Stimulated activated CD8-positive, alpha-beta memory T cell treated with anti-CD3 and anti-CD28 coated beads, Interleukin-4, amount 100 ng/mL, for 4 hours (primary cell): ENCODE measurements around the gene NCOA7.
"Not testable (repeated sequence)": the region's sequence is repeated elsewhere in the genome, so short reads cannot be mapped to it uniquely, and the experiment has no call there.

Experiments
- DNase-seq, 2 donors: peaks; one replicate each; pipeline ENCODE4 v3.0.0-alpha.2; 2020; ENCODE audit warnings: low read depth in 2 of 2, low spot score in 1 of 2

NCOA7 gene

DNA sequence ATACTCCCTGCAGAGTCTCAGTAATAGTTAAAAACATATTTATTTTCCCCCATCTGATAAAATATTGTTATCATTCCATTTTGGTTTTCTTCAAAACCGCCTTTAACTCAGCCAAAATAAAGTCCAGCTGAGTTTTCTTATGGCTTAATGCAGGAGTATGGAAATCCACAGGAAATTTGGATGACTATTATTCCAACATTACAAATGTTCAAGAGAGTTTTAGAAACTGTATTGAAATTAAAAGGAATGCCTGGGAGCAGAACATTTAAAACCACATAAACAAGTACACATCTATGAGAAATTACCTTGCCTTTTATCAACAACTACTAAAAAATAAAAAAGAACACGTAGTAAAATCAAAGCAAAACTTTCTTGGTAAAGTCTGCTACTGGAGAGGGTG, 45.7 kb downstream of the NCOA7 start:
- no peak for DNase-seq

GRCh38 chr6:125839471-125839870, 48.7 kb downstream of the NCOA7 start:
- DNase-seq, result no peak

GRCh38 chr6:125839879-125840278, 49.1 kb downstream of the NCOA7 start:
- no peak for DNase-seq

- no peak for DNase-seq
Measured at GRCh38 chr6:125841356-125842090, 50.8 kb downstream of the NCOA7 start.

DNA sequence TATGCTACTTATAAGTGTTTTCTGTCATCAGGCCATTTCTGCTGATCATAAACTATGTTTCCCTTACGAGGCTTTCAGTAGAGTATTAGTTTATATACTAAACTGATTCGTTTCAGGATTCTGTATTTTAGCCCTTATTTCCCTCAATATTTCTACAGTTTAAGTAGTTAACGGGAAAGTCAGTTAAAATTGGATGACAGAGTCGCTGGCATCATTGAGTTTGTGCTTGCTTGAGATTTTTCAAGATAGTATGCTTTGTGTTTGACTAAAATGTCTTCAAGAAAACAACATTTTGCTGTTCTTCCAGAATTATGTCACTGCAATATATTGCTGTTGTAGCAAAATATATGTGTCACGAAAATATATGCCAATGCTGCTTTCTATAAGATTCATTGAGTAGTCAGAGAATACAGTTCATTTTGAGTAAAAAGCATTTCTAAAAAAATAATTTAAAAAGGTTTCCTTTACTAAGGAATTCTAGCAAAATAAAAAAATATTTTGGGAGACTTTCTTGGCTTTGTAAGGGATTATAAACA, 51.4 kb downstream of the NCOA7 start:
- DNase-seq, result no peak

DNA sequence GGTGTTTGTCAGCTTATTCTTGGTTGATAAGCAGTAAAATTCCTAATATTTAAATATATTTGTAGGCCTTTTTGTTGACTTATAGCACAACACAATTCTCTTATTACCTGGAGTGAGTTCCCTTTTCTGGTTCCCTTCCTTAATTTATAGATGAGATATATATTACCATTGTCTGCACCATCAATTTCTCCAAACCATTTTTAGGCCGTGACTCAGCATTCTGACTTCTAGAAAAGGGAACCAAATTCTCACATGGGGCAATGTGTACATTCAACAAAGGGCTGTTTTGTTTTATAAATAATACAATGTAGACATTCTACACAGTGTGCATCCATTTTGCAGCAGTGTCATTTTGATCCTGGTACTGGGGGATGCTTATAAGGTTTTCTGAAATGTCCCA, 52.8 kb downstream of the NCOA7 start:
- no peak for DNase-seq

GRCh38 chr6:125844989-125845388, 54.2 kb downstream of the NCOA7 start:
- DNase-seq, result no peak

DNA sequence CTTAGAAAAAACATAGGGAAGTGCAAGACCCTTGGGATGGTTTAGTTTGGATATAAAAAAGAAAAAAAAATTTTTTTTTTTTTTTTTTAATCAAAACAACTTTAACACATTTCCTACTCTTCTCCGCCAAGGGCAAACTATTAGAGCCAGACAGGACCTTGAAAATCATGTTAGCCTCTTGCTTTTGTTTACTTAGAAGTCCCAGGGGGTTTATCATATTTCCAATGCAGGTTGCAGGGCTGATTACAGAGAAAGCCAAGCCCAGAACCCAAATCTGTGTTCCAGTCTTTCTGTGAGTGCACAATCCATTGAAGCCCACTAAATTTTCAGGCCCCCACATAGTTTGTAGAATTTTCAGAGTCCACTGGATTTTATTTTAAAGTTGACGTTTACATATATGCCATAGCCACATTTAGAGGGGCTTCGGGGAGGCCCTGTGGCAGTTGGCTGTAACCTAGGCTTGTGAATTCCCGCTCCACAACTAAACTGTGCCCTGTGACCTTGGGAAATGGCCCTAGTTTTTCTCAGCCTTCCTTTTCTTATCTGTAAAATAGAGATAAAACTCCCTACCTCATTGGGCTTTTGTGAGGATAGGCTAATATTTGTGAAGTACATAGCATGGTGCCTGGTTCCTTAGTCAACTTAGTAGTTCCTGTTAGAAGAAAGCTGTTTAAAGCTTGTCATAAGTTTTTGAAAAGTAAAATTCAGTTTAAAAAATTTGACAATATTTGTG, 55.7 kb downstream of the NCOA7 start:
- DNase-seq, result no peak

GRCh38 chr6:125848286-125848685, 57.5 kb downstream of the NCOA7 start:
- DNase-seq, result not testable (repeated sequence)

- DNase-seq, result no peak
Measured at GRCh38 chr6:125850361-125850760, 59.6 kb downstream of the NCOA7 start.

GRCh38 chr6:125852587-125852986, 61.8 kb downstream of the NCOA7 start:
- no peak for DNase-seq

- DNase-seq, result no peak
Measured at GRCh38 chr6:125853168-125853567, 62.4 kb downstream of the NCOA7 start.

DNA sequence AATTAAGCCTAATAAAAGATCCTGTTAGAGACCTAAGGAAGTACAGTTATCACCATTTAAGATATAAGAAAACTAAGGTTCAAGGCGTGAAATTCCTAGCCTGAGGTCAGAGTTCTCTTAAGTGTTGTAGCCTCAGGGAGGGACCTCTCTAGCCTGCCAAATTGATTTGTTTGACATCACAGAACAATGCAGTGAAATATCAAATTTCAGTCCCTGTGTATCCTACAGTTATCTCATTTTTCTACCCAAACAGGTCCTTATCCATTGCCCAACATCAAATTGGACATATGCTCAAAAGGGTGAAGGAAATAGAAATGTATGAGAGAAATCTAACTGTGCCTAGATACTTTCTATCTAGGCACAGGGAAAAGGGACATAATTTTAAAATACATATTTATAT, 63.0 kb downstream of the NCOA7 start:
- DNase-seq, result no peak

- DNase-seq, result no peak
Measured at GRCh38 chr6:125854355-125854754, 63.6 kb downstream of the NCOA7 start.

- no peak for DNase-seq
Measured at GRCh38 chr6:125855783-125856182, 65.0 kb downstream of the NCOA7 start.

GRCh38 chr6:125857846-125858245, 67.1 kb downstream of the NCOA7 start:
- DNase-seq, result no peak

GRCh38 chr6:125858427-125859320, 67.9 kb downstream of the NCOA7 start:
- DNase-seq, result peak in 1 of 2 donors; percentile 2

DNA sequence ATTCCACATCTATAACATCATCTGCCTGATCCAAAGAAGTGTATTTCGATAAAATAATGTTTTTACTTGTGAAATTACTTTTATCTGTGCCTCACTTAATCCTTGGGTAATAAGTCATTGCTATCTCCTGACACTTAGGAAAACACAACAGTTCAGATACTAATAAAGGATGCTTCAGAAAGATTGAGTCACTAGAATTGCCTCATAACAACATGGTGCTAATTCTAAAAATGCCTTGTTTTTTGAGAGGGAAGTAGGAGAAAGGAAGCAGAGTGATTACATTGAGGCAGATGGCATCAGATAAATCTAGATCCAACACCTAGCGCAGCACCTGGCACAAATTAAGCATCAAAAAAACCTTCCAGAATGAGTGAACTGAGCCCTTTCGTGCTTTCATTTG, 69.0 kb downstream of the NCOA7 start:
- DNase-seq, result no peak

- DNase-seq, result no peak
Measured at GRCh38 chr6:125863023-125863422, 72.3 kb downstream of the NCOA7 start.

DNA sequence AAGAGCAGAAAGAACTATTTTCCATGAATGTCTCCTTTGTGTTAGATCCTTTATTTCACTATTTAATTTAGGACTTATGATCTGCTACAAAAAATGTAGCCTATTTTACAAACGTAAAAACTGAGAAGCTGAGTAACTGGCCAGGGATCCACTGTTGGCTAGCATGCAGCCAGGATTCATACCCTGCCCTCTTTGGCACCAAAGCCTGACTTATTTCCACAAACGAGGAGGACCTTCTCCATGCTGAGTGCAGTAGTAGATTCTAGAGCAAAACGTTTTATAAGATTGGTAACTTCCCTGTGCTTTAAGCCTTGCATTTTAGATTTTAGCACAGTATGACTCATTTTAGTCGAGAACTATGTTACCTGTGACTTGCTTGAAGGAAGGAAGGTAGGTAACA, 74.3 kb downstream of the NCOA7 start:
- no peak for DNase-seq

DNA sequence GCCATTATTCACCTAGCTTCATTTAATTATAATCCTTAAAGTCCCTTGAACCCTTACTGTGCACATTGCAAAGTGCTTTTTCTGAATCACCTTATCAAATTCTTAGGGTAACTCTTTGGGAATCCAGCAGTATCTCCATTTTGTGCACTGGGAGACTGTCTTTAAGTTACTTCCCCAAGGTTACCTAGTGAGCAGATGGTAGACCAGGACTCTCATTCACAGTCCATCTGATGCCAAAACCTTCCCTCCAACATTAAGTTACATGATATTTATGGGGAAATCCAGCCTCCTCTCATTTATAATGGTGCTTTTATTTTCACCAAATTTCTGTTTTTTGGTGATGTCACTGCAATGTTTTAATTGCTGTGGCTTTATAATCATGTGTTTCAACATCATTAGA, 75.7 kb downstream of the NCOA7 start:
- DNase-seq, result no peak
